H1 (cell line): ENCODE measurements around the gene UFC1. TPM values are rescaled to one million over a fixed set of nuclear protein-coding genes. Genes with fewer than 3 reads are reported as not detected.

ENCODE experiments used
- BRCA1 ChIP-seq: IDR thresholded peaks from 2 replicates; pipeline ENCODE4 v1.6.1; 2012; ENCODE audit warnings: low read depth, low read length, improper control_type of control experiment
- CBX5 ChIP-seq: fragments of 300-800, 300-1000 bp; sonication (generic); IDR thresholded peaks from 2 replicates; pipeline ENCODE4 v1.7.1; 2016; ENCODE audit warnings: antibody characterized with exemption, low read length, low read depth
- CBX8 ChIP-seq: fragments of 300-800, 300-1000 bp; sonication (generic); IDR thresholded peaks from 2 replicates; pipeline ENCODE4 v1.7.1; 2016; ENCODE audit warnings: low read depth, low read length, borderline replicate concordance
- CEBPB ChIP-seq: IDR thresholded peaks from 2 replicates; pipeline ENCODE4 v1.6.1; 2012; ENCODE audit warnings: low read depth, low read length
- JUN ChIP-seq: IDR thresholded peaks from 2 replicates; pipeline ENCODE4 v1.6.1; 2011; ENCODE audit warnings: low read depth, mild to moderate bottlenecking, improper control_type of control experiment, low read length
- POLR2A ChIP-seq, 2 experiments: IDR thresholded peaks; 1 replicate in 1 of 2; 2 replicates in 1 of 2; pipeline ENCODE4 v1.6.1; 2011; ENCODE audit warnings: low read depth in 2 of 2, low read length in 2 of 2, mild to moderate bottlenecking in 2 of 2; ENCODE audit errors: control extremely low read depth in 1 of 2
- RNF2 ChIP-seq: fragments of 200-900, 300-1000 bp; sonication (generic); IDR thresholded peaks from 2 replicates; pipeline ENCODE4 v1.7.1; 2016; ENCODE audit warnings: borderline replicate concordance, low read depth, mild to moderate bottlenecking, antibody characterized with exemption, low read length; ENCODE audit not compliant: poor library complexity, severe bottlenecking; ENCODE audit errors: missing control alignments
- polyA plus RNA-seq, 7 experiments: library from polyadenylated mRNA; depleted of rRNA in 3 of 7; stranded (reverse) in 5 of 7; unstranded in 2 of 7; fragments of >200 nt in 5 of 7; fragments of 200-250 nt in 2 of 7; gene quantifications; 1 replicate in 5 of 7; 2 replicates in 1 of 7; 4 replicates in 1 of 7; pipeline versions ENCODE4 v1.2.1 to v1.2.3, GENCODE V29; 2011 to 2013; ENCODE audit warnings: missing spikeins in 2 of 7, mixed read lengths in 2 of 7
- total RNA-seq: library from RNA; stranded (reverse); fragmentation: NEBNext Ultra II Directional; extraction: Animal tissue kit (Norgen Biotek cat#: 25700); gene quantifications from 2 replicates; pipeline ENCODE4 v1.2.1, GENCODE V29; 2021
- TF ChIP-seq, protein P1 (sequence below): fragments of 300-600 bp; sonication (generic); IDR thresholded peaks from 2 replicates; pipeline ENCODE4 v1.7.1; 2012; ENCODE audit warnings: low read length, moderate library complexity, mild to moderate bottlenecking, inconsistent platforms; ENCODE audit not compliant: insufficient replicate concordance
- TF ChIP-seq, protein P2 (sequence below): IDR thresholded peaks from 2 replicates; pipeline ENCODE4 v1.6.1; 2012; ENCODE audit warnings: inconsistent platforms

UFC1 gene
- total and polyA plus RNA-seq, 2 of the 8 experiments (the other 6 are each of a cell fraction or from before 2014, with no cell fraction given) = 67.8 to 102 TPM

GRCh38 chr1:161166669-161167548 lies 13.1 kb downstream of the UFC1 start (continued):
- TF ChIP-seq CBX8 = no peak
- TF ChIP-seq RNF2 = no peak
- no peak for TF ChIP-seq CBX5
- TF ChIP-seq BRCA1 = no peak
- TF ChIP-seq JUN = no peak
- TF ChIP-seq, protein P1, sequence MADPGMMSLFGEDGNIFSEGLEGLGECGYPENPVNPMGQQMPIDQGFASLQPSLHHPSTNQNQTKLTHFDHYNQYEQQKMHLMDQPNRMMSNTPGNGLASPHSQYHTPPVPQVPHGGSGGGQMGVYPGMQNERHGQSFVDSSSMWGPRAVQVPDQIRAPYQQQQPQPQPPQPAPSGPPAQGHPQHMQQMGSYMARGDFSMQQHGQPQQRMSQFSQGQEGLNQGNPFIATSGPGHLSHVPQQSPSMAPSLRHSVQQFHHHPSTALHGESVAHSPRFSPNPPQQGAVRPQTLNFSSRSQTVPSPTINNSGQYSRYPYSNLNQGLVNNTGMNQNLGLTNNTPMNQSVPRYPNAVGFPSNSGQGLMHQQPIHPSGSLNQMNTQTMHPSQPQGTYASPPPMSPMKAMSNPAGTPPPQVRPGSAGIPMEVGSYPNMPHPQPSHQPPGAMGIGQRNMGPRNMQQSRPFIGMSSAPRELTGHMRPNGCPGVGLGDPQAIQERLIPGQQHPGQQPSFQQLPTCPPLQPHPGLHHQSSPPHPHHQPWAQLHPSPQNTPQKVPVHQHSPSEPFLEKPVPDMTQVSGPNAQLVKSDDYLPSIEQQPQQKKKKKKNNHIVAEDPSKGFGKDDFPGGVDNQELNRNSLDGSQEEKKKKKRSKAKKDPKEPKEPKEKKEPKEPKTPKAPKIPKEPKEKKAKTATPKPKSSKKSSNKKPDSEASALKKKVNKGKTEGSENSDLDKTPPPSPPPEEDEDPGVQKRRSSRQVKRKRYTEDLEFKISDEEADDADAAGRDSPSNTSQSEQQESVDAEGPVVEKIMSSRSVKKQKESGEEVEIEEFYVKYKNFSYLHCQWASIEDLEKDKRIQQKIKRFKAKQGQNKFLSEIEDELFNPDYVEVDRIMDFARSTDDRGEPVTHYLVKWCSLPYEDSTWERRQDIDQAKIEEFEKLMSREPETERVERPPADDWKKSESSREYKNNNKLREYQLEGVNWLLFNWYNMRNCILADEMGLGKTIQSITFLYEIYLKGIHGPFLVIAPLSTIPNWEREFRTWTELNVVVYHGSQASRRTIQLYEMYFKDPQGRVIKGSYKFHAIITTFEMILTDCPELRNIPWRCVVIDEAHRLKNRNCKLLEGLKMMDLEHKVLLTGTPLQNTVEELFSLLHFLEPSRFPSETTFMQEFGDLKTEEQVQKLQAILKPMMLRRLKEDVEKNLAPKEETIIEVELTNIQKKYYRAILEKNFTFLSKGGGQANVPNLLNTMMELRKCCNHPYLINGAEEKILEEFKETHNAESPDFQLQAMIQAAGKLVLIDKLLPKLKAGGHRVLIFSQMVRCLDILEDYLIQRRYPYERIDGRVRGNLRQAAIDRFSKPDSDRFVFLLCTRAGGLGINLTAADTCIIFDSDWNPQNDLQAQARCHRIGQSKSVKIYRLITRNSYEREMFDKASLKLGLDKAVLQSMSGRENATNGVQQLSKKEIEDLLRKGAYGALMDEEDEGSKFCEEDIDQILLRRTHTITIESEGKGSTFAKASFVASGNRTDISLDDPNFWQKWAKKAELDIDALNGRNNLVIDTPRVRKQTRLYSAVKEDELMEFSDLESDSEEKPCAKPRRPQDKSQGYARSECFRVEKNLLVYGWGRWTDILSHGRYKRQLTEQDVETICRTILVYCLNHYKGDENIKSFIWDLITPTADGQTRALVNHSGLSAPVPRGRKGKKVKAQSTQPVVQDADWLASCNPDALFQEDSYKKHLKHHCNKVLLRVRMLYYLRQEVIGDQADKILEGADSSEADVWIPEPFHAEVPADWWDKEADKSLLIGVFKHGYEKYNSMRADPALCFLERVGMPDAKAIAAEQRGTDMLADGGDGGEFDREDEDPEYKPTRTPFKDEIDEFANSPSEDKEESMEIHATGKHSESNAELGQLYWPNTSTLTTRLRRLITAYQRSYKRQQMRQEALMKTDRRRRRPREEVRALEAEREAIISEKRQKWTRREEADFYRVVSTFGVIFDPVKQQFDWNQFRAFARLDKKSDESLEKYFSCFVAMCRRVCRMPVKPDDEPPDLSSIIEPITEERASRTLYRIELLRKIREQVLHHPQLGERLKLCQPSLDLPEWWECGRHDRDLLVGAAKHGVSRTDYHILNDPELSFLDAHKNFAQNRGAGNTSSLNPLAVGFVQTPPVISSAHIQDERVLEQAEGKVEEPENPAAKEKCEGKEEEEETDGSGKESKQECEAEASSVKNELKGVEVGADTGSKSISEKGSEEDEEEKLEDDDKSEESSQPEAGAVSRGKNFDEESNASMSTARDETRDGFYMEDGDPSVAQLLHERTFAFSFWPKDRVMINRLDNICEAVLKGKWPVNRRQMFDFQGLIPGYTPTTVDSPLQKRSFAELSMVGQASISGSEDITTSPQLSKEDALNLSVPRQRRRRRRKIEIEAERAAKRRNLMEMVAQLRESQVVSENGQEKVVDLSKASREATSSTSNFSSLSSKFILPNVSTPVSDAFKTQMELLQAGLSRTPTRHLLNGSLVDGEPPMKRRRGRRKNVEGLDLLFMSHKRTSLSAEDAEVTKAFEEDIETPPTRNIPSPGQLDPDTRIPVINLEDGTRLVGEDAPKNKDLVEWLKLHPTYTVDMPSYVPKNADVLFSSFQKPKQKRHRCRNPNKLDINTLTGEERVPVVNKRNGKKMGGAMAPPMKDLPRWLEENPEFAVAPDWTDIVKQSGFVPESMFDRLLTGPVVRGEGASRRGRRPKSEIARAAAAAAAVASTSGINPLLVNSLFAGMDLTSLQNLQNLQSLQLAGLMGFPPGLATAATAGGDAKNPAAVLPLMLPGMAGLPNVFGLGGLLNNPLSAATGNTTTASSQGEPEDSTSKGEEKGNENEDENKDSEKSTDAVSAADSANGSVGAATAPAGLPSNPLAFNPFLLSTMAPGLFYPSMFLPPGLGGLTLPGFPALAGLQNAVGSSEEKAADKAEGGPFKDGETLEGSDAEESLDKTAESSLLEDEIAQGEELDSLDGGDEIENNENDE = no peak
- TF ChIP-seq POLR2A (IDR thresholded peaks at IDR 0.05; ENCODE audit: control extremely low read depth in 1 of 2, low read depth in 2 of 2, low read length in 2 of 2) = no peak
- no peak for TF ChIP-seq CEBPB
- TF ChIP-seq, protein P2, sequence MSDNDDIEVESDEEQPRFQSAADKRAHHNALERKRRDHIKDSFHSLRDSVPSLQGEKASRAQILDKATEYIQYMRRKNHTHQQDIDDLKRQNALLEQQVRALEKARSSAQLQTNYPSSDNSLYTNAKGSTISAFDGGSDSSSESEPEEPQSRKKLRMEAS = peak; percentile 44
